HepG2 (cell line): ENCODE results near the gene ZMYM4. TPM values are rescaled to one million over a fixed set of nuclear protein-coding genes. Genes with fewer than 3 reads are reported as not detected.

ENCODE experiments used
- ATAC-seq: fragments of 200-7000 bp; cut with Tn5 transposase; 3 replicates; pipeline ENCODE4 v1.9.1; 2020; ENCODE audit warnings: mild to moderate bottlenecking, moderate library complexity
- BruUV-seq: library from RNA; stranded (reverse); fragments of 400-500 nt; replicated peaks from 2 replicates; lab custom pipeline; 2021; lab: Mats Ljungman, UMichigan
- CTCF ChIA-PET: fragments of 300-600 bp; formaldehyde crosslinking; extraction: SDS; loops from one replicate; lab custom pipeline; 2021; ENCODE audit warnings: low total read pairs, inconsistent platforms, low intra/inter-chr PET ratio; lab: Yijun Ruan, JAX
- POLR2A ChIA-PET: fragments of 350-600 bp; sonication (Branson Sonifier 250); formaldehyde crosslinking; loops from one replicate; lab custom pipeline; 2020; ENCODE audit warnings: antibody characterized with exemption, inconsistent platforms; lab: Yijun Ruan, JAX
- DNase-seq: peaks from one replicate; pipeline ENCODE4 v3.0.0-alpha.2; 2015; ENCODE audit warnings: low spot score
- FAIRE-seq: peaks from 3 replicates; lab custom pipeline; 2011; peaks lifted over from hg19 to GRCh38; lab: Jason Lieb, UNC
- H2AFZ ChIP-seq: one replicate; pipeline ENCODE4 v1.6.1; 2011; ENCODE audit warnings: low read length, inconsistent platforms
- H3K27ac ChIP-seq: fragments of 300-600 bp; 3 replicates; pipeline ENCODE4 v1.8.0; 2011; ENCODE audit warnings: mixed run types, mild to moderate bottlenecking, mixed read lengths, low read length, inconsistent platforms; ENCODE audit not compliant: insufficient read depth; ENCODE audit errors: extremely low read length
- H3K27me3 ChIP-seq, 2 experiments: fragments of 200-600 bp in 1 of 2; 2 replicates in 1 of 2; 3 replicates in 1 of 2; pipeline versions ENCODE4 v1.6.0 to v1.8.0; 2011; ENCODE audit warnings: low read length in 2 of 2, mild to moderate bottlenecking in 2 of 2, moderate library complexity in 2 of 2, inconsistent platforms in 1 of 2; ENCODE audit not compliant: insufficient read depth in 2 of 2, control insufficient read depth in 1 of 2
- H3K36me3 ChIP-seq, 2 experiments: fragments of 200-600 bp in 1 of 2; replicated peaks in 1 of 2; 2 replicates in 1 of 2; 3 replicates in 1 of 2; pipeline versions ENCODE4 v1.5.1 to v1.8.0; 2011; ENCODE audit warnings: low read length in 2 of 2, inconsistent platforms in 1 of 2; ENCODE audit not compliant: insufficient read depth in 2 of 2, control insufficient read depth in 1 of 2
- H3K4me1 ChIP-seq: 2 replicates; pipeline ENCODE4 v1.5.1; 2012; ENCODE audit warnings: low read length, inconsistent platforms; ENCODE audit not compliant: insufficient read depth
- H3K4me2 ChIP-seq: 2 replicates; pipeline ENCODE4 v1.6.0; 2011; ENCODE audit warnings: low read depth, low read length, inconsistent platforms
- H3K4me3 ChIP-seq, 3 experiments: fragments of 200-600 bp in 1 of 3; sonication (generic), shearing (Covaris generic) in 1 of 3; replicated peaks in 1 of 3; 2 replicates each; pipeline ENCODE4 v1.5.1; 2011 to 2016; ENCODE audit warnings: low read length in 3 of 3, inconsistent platforms in 2 of 3, low read depth in 2 of 3, mild to moderate bottlenecking in 2 of 3, control low read depth in 1 of 3, mixed read lengths in 1 of 3; ENCODE audit not compliant: insufficient read depth in 1 of 3
- H3K79me2 ChIP-seq: one replicate; pipeline ENCODE4 v1.6.1; 2011; ENCODE audit warnings: low read length, inconsistent platforms; ENCODE audit not compliant: insufficient read depth
- H3K9ac ChIP-seq: 2 replicates; pipeline ENCODE4 v1.6.0; 2011; ENCODE audit warnings: mild to moderate bottlenecking, low read depth, low read length, inconsistent platforms; ENCODE audit not compliant: insufficient read depth
- H3K9me3 ChIP-seq: 2 replicates; pipeline ENCODE4 v1.5.1; 2012; ENCODE audit warnings: mild to moderate bottlenecking, low read length
- H4K20me1 ChIP-seq: 2 replicates; pipeline ENCODE4 v1.6.0; 2011; ENCODE audit warnings: inconsistent platforms, mild to moderate bottlenecking, low read length, moderate library complexity; ENCODE audit not compliant: insufficient read depth
- ARID4A ChIP-seq: sonication (generic); formaldehyde crosslinking; IDR thresholded peaks from 2 replicates; pipeline ENCODE4 v1.5.0; 2020; ENCODE audit warnings: mild to moderate bottlenecking, missing genetic modification reagents, borderline replicate concordance
- CC2D1A ChIP-seq: sonication (generic); formaldehyde crosslinking; IDR thresholded peaks from 2 replicates; pipeline ENCODE4 v1.8.1; 2023; ENCODE audit warnings: mild to moderate bottlenecking, missing genetic modification reagents
- CREM ChIP-seq, 2 experiments: sonication (generic) in 1 of 2; formaldehyde crosslinking in 1 of 2; IDR thresholded peaks; 2 replicates each; pipeline versions ENCODE4 v1.4.0 to v1.6.1; 2016 to 2020; ENCODE audit warnings: antibody characterized with exemption in 1 of 2, mild to moderate bottlenecking in 1 of 2, missing genetic modification reagents in 1 of 2
- HMG20A ChIP-seq: IDR thresholded peaks from 2 replicates; pipeline ENCODE4 v1.6.1; 2016; ENCODE audit warnings: borderline replicate concordance
- KDM2A ChIP-seq: sonication (generic); formaldehyde crosslinking; IDR thresholded peaks from 2 replicates; pipeline ENCODE4 v1.4.0; 2020; ENCODE audit warnings: low read depth, missing genetic modification reagents, borderline replicate concordance
- KDM5A ChIP-seq: fragments of 200-600 bp; sonication (generic); IDR thresholded peaks from 2 replicates; pipeline ENCODE4 v1.7.0; 2018; ENCODE audit warnings: antibody characterized with exemption, mild to moderate bottlenecking, low read length, borderline replicate concordance
- MAFF ChIP-seq: IDR thresholded peaks from 2 replicates; pipeline ENCODE4 v1.6.1; 2011; ENCODE audit warnings: low read depth, low read length, improper control_type of control experiment
- MIXL1 ChIP-seq: IDR thresholded peaks from 2 replicates; pipeline ENCODE4 v1.6.1; 2016
- NCOA2 ChIP-seq: sonication (generic); formaldehyde crosslinking; IDR thresholded peaks from 2 replicates; pipeline ENCODE4 v1.8.0; 2022; ENCODE audit warnings: inconsistent platforms
- NCOR1 ChIP-seq: fragments of 200-600 bp; sonication (generic); IDR thresholded peaks from 2 replicates; pipeline ENCODE4 v1.7.0; 2017; ENCODE audit warnings: antibody characterized with exemption, low read length, borderline replicate concordance
- PBX3 ChIP-seq: sonication (generic); formaldehyde crosslinking; IDR thresholded peaks from 2 replicates; pipeline ENCODE4 v1.8.1; 2023; ENCODE audit warnings: missing genetic modification reagents, inconsistent platforms, borderline replicate concordance
- SOX13 ChIP-seq, 3 experiments: fragments of 450-650 bp in 1 of 3; sonication (generic) in 1 of 3; formaldehyde crosslinking in 1 of 3; IDR thresholded peaks in 2 of 3; conservative IDR thresholded peaks in 1 of 3; 2 replicates each; pipeline versions ENCODE4 v1.5.0 to v1.6.1; 2016 to 2020; ENCODE audit warnings: antibody characterized with exemption in 1 of 3, mild to moderate bottlenecking in 1 of 3, missing compliant biosample characterization in 1 of 3, missing genetic modification reagents in 1 of 3, moderate library complexity in 1 of 3
- SOX6 ChIP-seq, 2 experiments: fragments of 450-650 bp in 1 of 2; sonication (generic) in 1 of 2; formaldehyde crosslinking in 1 of 2; IDR thresholded peaks; 2 replicates each; pipeline versions ENCODE4 v1.4.0 to v1.6.1; 2017 to 2020; ENCODE audit warnings: antibody characterized with exemption in 1 of 2, mild to moderate bottlenecking in 1 of 2, missing genetic modification reagents in 1 of 2
- TEF ChIP-seq: sonication (generic); formaldehyde crosslinking; IDR thresholded peaks from 2 replicates; pipeline ENCODE4 v1.5.0; 2020; ENCODE audit warnings: missing genetic modification reagents
- U2AF1 ChIP-seq: fragments of 200-400 bp; formaldehyde crosslinking; optimal IDR thresholded peaks from 2 replicates; pipeline ENCODE3; 2017; ENCODE audit warnings: mild to moderate bottlenecking, low read depth, low read length
- ZSCAN21 ChIP-seq: sonication (generic); formaldehyde crosslinking; IDR thresholded peaks from 2 replicates; pipeline ENCODE4 v1.8.0; 2022; ENCODE audit warnings: mild to moderate bottlenecking, missing genetic modification reagents, moderate library complexity, borderline replicate concordance
- WGBS: methylation state at CpG from one replicate; pipeline ENCODE4 v1.1.6; 2017; ENCODE audit warnings: low lambda C conversion rate; 5-methylcytosine and 5-hydroxymethylcytosine counted together
- in situ Hi-C: cut with HindIII; loops from 2 replicates; pipeline ENCODE4 v1.10.0; 2017; ENCODE audit warnings: low pct_unique_long_range_greater_than_20kb; ENCODE audit not compliant: extremely low pct_ligation_motif_present
- intact Hi-C: fragments of 100-400 bp; cut with micrococcal nuclease; formaldehyde crosslinking; loops from one replicate; pipeline ENCODE4 v1.10.0; 2022; ENCODE audit not compliant: unreplicated experiment
- polyA plus RNA-seq, 8 experiments: library from polyadenylated mRNA; depleted of rRNA in 3 of 8; stranded (reverse) in 7 of 8; unstranded in 1 of 8; fragments of >200 nt; fragmentation: Illumina TruSeq in 4 of 8; extraction: Trizol in 4 of 8; gene quantifications; 2 replicates each; pipeline versions ENCODE4 v1.2.1 to v1.2.3, GENCODE V29; 2011 to 2016; ENCODE audit warnings: low read depth in 4 of 8, missing spikeins in 1 of 8, mixed read lengths in 1 of 8; ENCODE audit not compliant: insufficient read depth in 1 of 8
- total RNA-seq, 5 experiments: library from RNA; depleted of rRNA; stranded (reverse); fragments of >200 nt; fragmentation: Illumina TruSeq; extraction: Trizol; gene quantifications; 2 replicates each; pipeline ENCODE4 v1.2.3, GENCODE V29; 2016; ENCODE audit warnings: low read depth in 1 of 5

ZMYM4 gene
- total and polyA plus RNA-seq, 2 of the 13 experiments (the other 11 are each of a cell fraction or from before 2014, with no cell fraction given) = 13.9 to 37.6 TPM

- no peak for TF ChIP-seq ARID4A
- TF ChIP-seq CC2D1A (CRISPR knock-in tag) = no peak
- no peak for TF ChIP-seq MAFF
- no peak for TF ChIP-seq KDM2A (CRISPR knock-in tag)
- TF ChIP-seq U2AF1 = no peak
- no peak for TF ChIP-seq PBX3 (CRISPR knock-in tag)
- no peak for TF ChIP-seq KDM5A
These were observed 72.0 kb downstream of the ZMYM4 start (continued) for GRCh38 chr1:35340519-35340918.

- Histone ChIP-seq H3K4me3 (peak overlapping the region; percentile 53 to 70 (median 60)), H3K27me3 (no peaks in the 10 kb centered on the region), H3K4me1 (peaks cover 23% of the 10 kb centered on the region), H3K9me3 (no peaks in the 10 kb centered on the region), H2AFZ (no peak overlapping the region), H3K79me2 (peaks cover 15% of the 10 kb centered on the region), H3K4me2 (peak overlapping the region; percentile 56), H3K27ac (peak overlapping the region; percentile 81), H4K20me1 (no peaks in the 10 kb centered on the region), H3K36me3 (no peaks in the 10 kb centered on the region), H3K9ac (peak overlapping the region; percentile 50; the same call in 1 of the 2 replicates)
- ATAC-seq (peak; percentile 95), DNase-seq (peak; percentile 75), FAIRE-seq (peak; percentile 8)
- BruUV-seq = no TSS peak
- intact Hi-C loops = no loop called here
- in situ Hi-C loops = no loop called here
- ChIA-PET CTCF (no interaction called here), POLR2A (no interaction called here)
- 1% methylated on average over 13 of the region's 13 CpGs for WGBS
- TF ChIP-seq MIXL1 (0 out of 2 replicates have a peak, but pooled peaks have one; percentile 8), ZSCAN21 (CRISPR knock-in tag) (no peak), TEF (CRISPR knock-in tag) (no peak), CREM (IDR thresholded peaks at IDR 0.05) (peak; percentile 30; the same call in 1 of the 2 replicates), CREM (CRISPR knock-in tag; IDR thresholded peaks at IDR 0.05) (no peak), NCOR1 (peak; percentile 57; the same call in 1 of the 2 replicates), SOX13 (IDR thresholded peaks at IDR 0.05) (no peak), SOX13 (CRISPR knock-in tag; conservative IDR thresholded peaks at IDR 0.05 in 1 of 2, IDR thresholded peaks at IDR 0.05 in 1 of 2) (0 out of 4 replicates have a peak, but pooled peaks of 1 of the 2 experiments have one; percentile 19), HMG20A (CRISPR knock-in tag) (peak; percentile 37; the same call in 1 of the 2 replicates), NCOA2 (CRISPR knock-in tag) (0 out of 2 replicates have a peak, but pooled peaks have one; percentile 28), SOX6 (IDR thresholded peaks at IDR 0.05) (no peak), SOX6 (CRISPR knock-in tag; IDR thresholded peaks at IDR 0.05) (peak; percentile 54)
These were observed 77.0 kb downstream of the ZMYM4 start for GRCh38 chr1:35345439-35345981.
